Right ventricle myocardium inferior (tissue), 1 donor: ENCODE data around the gene RNF168. TPM values are rescaled to one million over a fixed set of nuclear protein-coding genes. Genes with fewer than 3 reads are reported as not detected.
A peak's percentile ranks its signal among the peaks of the same experiment; 100 is the strongest.
"Not testable (repeated sequence)": the region's sequence is repeated elsewhere in the genome, so short reads cannot be mapped to it uniquely, and the experiment has no call there.

ENCODE experiments used
- ATAC-seq: fragments of 200-7000 bp; cut with Tn5 transposase; one replicate; pipeline ENCODE4 v1.9.1; 2020; ENCODE audit warnings: mild to moderate bottlenecking, moderate library complexity
- DNase-seq: peaks from one replicate; pipeline ENCODE4 v3.0.0; 2021; ENCODE audit errors: missing footprints
- intact Hi-C: fragments of 100-400 bp; cut with DNase I; formaldehyde crosslinking; loops from one replicate; pipeline ENCODE4 v1.11.0; 2022
- total RNA-seq: library from RNA; stranded (reverse); fragmentation: NEBNext Ultra II Directional; extraction: Animal tissue kit (Norgen Biotek cat#: 25700); gene quantifications from one replicate; pipeline ENCODE4 v1.2.1, GENCODE V29; 2021
- donor health status: DM: no; HTN: yes; CAD: no; lungs with severe emphysema.

Gene RNF168
- total RNA-seq, 1 donor from 2014 or later: 21.9 TPM

DNA sequence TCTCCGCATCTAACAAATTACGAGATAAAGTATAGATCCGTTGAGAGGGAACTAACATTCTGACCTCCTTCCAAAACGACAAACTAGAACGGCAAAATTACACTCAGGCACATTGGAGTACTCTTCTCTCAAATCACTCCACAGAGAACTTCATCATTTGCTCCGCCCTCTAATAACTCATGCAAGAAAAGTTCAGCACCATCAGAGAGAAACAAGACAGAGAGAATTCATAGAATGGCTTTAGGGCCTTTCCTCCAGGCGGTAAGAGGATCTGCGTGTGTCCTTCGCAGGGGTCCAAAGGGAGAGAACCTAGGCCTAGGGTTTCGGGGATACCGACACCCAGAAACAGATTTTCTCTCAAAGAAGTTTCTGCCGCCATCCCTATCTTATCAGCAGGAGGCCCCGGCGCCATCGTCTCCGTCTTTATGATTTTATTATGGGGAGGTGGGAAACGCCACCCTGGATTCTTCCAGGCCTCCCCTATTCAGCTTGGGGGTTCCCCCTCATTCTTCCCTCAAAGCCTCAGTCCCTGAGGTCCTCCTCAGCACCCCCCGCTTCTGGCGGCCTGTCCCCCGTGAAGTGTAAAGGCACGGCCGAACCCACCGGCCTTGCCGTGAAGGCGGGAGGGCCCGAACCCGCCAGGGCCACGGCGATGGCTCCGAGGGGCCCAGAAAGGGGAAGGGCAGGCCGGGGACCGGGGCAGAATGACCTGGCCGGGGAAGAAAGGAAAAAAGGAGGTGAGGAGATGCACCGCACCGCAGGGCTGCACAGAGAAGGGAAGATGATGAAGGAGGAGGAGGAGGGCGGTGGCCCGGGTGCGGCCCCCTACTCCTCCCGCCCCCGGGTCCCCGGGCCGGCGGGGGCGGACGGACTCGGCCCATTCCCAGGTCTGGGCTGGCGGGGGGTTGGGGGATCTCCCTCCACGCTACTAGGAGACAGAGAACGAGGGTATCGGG lies 72.1 kb downstream of the RNF168 start:
- DNase-seq (peak; percentile 76), ATAC-seq (peak; percentile 45)
- intact Hi-C loops: loop anchor here (5.0 kb wide), 3 partner anchors 71 to 179 kb away; partner anchors contain the start of genes DYNLT2B and RNF168

DNA sequence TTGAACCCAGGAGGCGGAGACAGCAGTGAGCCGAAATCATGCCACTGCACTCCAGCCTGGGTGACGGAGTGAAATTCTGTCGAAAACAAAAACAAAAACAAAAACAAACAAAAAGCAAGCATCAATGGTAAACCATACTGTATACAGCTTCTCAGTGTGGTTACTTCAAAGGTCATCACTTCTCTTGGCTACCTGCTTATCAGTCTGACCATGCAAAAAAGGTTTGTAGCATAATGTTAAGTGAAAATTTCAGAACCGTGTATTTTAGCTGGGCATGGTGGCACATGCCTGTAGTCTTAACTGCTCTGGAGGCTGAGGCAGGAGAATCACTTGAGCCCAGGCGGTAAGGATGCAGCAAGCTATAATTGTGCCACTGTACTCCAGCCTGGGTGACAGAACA lies 75.5 kb downstream of the RNF168 start:
- intact Hi-C loops: no loop called here
- ATAC-seq: no peak
- DNase-seq: no peak

DNA sequence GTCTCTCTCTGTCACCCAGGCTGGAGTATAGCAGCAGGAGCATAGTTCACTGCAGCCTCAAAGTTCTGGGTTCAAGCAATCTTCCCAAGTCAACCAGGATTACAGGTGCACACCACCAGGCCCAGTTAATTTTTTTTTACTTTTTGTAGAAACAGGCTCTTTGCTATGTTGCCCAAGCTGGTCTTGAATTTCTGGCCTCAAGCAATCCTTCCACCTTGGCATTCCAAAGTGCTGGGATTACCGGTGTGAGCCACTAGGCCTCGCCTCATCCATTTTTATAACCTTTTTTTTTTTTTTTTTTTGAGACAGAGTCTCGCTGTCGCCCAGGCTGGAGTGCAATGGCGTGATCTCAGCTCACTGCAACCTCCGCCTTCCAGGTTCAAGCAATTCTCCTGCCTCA lies 79.1 kb downstream of the RNF168 start:
- intact Hi-C loops, DNase-seq, ATAC-seq: not testable (repeated sequence)

DNA sequence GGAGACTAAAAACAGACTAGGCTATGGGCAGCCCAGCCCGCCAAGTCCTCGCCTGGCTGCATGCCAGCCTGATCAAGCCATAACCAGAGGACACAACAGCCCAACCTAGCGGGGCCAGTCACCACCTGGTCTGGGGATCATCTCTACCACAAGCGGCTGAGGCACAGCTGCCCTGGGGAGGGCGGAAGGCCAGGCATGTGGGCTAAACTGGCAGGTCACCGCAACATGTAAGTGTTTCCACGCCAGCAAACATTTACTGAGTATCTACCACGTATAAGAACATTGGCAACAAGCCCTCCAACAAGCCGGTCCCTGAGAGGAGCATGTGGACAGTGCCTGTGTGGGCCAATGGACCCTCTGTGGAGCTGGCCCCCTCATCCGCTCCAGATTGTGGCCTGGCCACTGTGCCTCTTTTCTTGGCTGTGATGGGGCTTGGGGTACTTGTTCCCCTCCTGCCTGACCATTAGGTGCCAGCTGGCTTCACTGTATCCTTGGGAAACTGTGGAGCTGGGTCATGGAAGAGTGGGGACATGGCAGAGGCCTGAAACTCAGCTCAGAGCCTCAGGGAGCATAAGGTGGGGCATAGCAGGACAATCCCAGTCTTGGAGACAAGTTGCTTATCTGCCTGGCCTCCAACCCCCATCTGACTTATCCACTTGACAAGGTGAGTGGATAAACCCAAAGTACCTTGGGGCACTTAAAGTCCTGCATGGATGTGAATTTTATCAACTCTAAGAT lies 80.4 kb downstream of the RNF168 start:
- intact Hi-C loops: no loop called here
- peak; percentile 95 for ATAC-seq
- peak; percentile 89 for DNase-seq

DNA sequence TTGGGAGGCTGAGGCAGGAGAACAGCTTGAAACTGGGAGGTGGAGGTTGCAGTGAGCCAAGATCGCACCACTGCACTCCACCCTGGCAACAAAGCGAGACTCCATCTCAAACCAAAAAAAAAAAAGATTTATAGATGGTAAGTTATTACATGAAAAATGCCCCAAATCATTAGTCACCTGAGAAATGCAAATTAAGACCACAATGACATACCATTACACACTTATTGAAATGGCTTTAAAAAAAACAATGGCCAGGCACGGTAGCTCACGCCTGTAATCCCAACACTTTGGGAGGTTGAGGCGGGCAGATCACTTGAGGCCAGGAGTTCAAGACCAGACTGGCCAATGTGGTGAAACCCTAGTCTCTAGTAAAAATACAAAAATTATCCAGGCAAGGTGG lies 81.9 kb downstream of the RNF168 start:
- intact Hi-C loops, ATAC-seq, DNase-seq: not testable (repeated sequence)

DNA sequence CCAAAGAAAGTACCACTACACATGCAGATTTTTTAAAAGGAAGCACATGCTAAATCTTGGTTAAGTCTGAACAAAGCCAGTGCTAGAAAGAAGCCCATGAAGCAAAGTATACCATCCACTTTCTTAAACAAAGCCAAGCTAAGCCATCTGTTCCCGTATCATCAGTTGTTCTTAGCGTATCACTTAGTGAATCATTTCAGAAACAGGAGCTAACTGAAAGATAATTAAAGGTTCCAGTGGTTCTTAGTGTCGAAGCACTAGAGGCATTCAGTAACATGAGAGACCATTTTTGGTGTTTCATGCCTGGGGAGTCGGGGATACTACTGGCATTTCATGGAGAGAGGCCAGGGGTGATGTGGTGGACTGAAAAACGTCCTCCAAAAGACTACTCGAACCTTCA lies 84.2 kb downstream of the RNF168 start:
- DNase-seq: no peak
- ATAC-seq: no peak
- intact Hi-C loops: no loop called here

Other genes with a start within 250 kb of the RNF168 start
- gene PCYT1A, start 216.0 kb downstream of the RNF168 start, total RNA-seq: 103 TPM
- gene DYNLT2B, start 185.5 kb downstream of the RNF168 start, total RNA-seq: 2.9 TPM
- gene TM4SF19, start 165.4 kb downstream of the RNF168 start, total RNA-seq: not detected
- 31.1 TPM for gene UBXN7, start 71.3 kb downstream of the RNF168 start, total RNA-seq
- gene SMCO1, start 11.6 kb upstream of the RNF168 start, total RNA-seq: 78.6 TPM
- gene WDR53, start 64.8 kb upstream of the RNF168 start, total RNA-seq: 9.8 TPM
- 8.2 TPM for gene FBXO45, start 64.9 kb upstream of the RNF168 start, total RNA-seq
- 3.1 TPM for gene NRROS, start 135.9 kb upstream of the RNF168 start, total RNA-seq
- gene CEP19, start 208.5 kb upstream of the RNF168 start, total RNA-seq: 1.9 TPM
- 15.0 TPM for gene PIGX, start 208.6 kb upstream of the RNF168 start, total RNA-seq
- 45.4 TPM for gene PAK2, start 236.1 kb upstream of the RNF168 start, total RNA-seq